ENCODE results near the gene MBP. TPM values are rescaled to one million over a fixed set of nuclear protein-coding genes. Genes with fewer than 3 reads are reported as not detected.

Gene MBP
- total RNA-seq, 4 donors from 2014 or later, result 44.0 to 68.0 (median 60.2) TPM

- Histone ChIP-seq H3K4me1 (peaks cover 37 to 61% of the 10 kb centered on the region in 2 donors), H3K9me3 (no peaks in the 10 kb centered on the region), H3K4me3 (replicated peaks in 1 of 3) (no peak overlapping the region), H3K36me3 (no peaks in the 10 kb centered on the region), H3K27me3 (no peaks in the 10 kb centered on the region), H3K27ac (peak overlapping the region in 2 of 3 donors; percentile 44 to 55)
- TF ChIP-seq CTCF (IDR thresholded peaks at IDR 0.05) (no peak), POLR2A (IDR thresholded peaks at IDR 0.05) (no peak)
- no peak for DNase-seq
- 66 to 83% methylated on average over 15 of the region's 15 CpGs for WGBS, 2 donors
- intact Hi-C loops (cut with DNase I), result no loop called here
These were observed 64.0 kb downstream of the MBP start for GRCh38 chr18:77068321-77069312.

- no peaks in the 10 kb centered on the region for H3K36me3 ChIP-seq
- peak overlapping the region; percentile 15 to 55 (median 44) for H3K27ac ChIP-seq
- no peak for DNase-seq
- H3K27me3 ChIP-seq, result no peaks in the 10 kb centered on the region
- TF ChIP-seq POLR2A (IDR thresholded peaks at IDR 0.05) (no peak), CTCF (IDR thresholded peaks at IDR 0.05) (no peak)
- peaks cover 39 to 62% of the 10 kb centered on the region in 2 donors for H3K4me1 ChIP-seq
- no peaks in the 10 kb centered on the region for H3K9me3 ChIP-seq
- H3K4me3 ChIP-seq (replicated peaks in 1 of 3), result no peak overlapping the region
- 72 to 76% methylated on average over 14 of the region's 14 CpGs for WGBS, 2 donors
- intact Hi-C loops (cut with DNase I), result no loop called here
These were observed 65.1 kb downstream of the MBP start for GRCh38 chr18:77067291-77068061.

GRCh38 chr18:77066689-77067088, 65.9 kb downstream of the MBP start:
- Histone ChIP-seq H3K9me3 (no peaks in the 10 kb centered on the region), H3K4me3 (replicated peaks in 1 of 3) (no peak overlapping the region), H3K36me3 (no peaks in the 10 kb centered on the region), H3K27me3 (no peaks in the 10 kb centered on the region), H3K27ac (peak overlapping the region in 1 of 3 donors; percentile 55), H3K4me1 (peaks cover 38 to 62% of the 10 kb centered on the region in 2 donors)
- intact Hi-C loops (cut with DNase I), result no loop called here
- TF ChIP-seq POLR2A (IDR thresholded peaks at IDR 0.05) (no peak), CTCF (IDR thresholded peaks at IDR 0.05) (no peak)
- no peak for DNase-seq
- 86 to 90% methylated on average over 9 of the region's 9 CpGs for WGBS, 2 donors

GRCh38 chr18:77066101-77066500, 66.5 kb downstream of the MBP start:
- H3K9me3 ChIP-seq, result no peaks in the 10 kb centered on the region
- DNase-seq, result no peak
- H3K4me3 ChIP-seq (replicated peaks in 1 of 3), result no peak overlapping the region
- WGBS, 2 donors, result 97 to 98% methylated on average over 9 of the region's 9 CpGs
- no peaks in the 10 kb centered on the region for H3K27me3 ChIP-seq
- H3K4me1 ChIP-seq, result peaks cover 32 to 60% of the 10 kb centered on the region in 2 donors
- no peaks in the 10 kb centered on the region for H3K36me3 ChIP-seq
- intact Hi-C loops (cut with DNase I), result no loop called here
- TF ChIP-seq CTCF (IDR thresholded peaks at IDR 0.05) (no peak), POLR2A (IDR thresholded peaks at IDR 0.05) (no peak)
- H3K27ac ChIP-seq, result no peak overlapping the region

All from thyroid gland (tissue), 4 donors.